OCI-LY3 (cell line): ENCODE data around the gene ST3GAL4.

ENCODE experiments used
- H2AFZ ChIP-seq: fragments of 200-600, 300-600 bp; shearing (Covaris generic); 2 replicates; pipeline ENCODE4 v1.6.0; 2014; ENCODE audit warnings: antibody characterized with exemption, low read depth, low read length
- H3K27ac ChIP-seq: fragments of 200-600, 300-600 bp; sonication (generic); 2 replicates; pipeline ENCODE4 v1.5.1; 2014; ENCODE audit warnings: mild to moderate bottlenecking, low read length, moderate library complexity, mixed read lengths
- H3K27me3 ChIP-seq: fragments of 200-600, 300-600 bp; sonication (generic); 2 replicates; pipeline ENCODE4 v1.6.1; 2014; ENCODE audit warnings: low read depth, low read length, mixed read lengths
- H3K36me3 ChIP-seq: fragments of 200-600, 300-600 bp; sonication (generic); replicated peaks from 2 replicates; pipeline ENCODE3; 2014; ENCODE audit warnings: low read depth, low read length, mixed read lengths
- H3K4me1 ChIP-seq: fragments of 300-600, 200-600 bp; sonication (generic); 2 replicates; pipeline ENCODE4 v1.6.1; 2014; ENCODE audit warnings: low read length, mixed read lengths
- H3K4me2 ChIP-seq: fragments of 200-600, 300-600 bp; sonication (generic); 2 replicates; pipeline ENCODE4 v1.6.1; 2014; ENCODE audit warnings: low read length, mixed read lengths
- H3K4me3 ChIP-seq: fragments of 300-600, 200-600 bp; sonication (generic); 2 replicates; pipeline ENCODE4 v1.5.1; 2014; ENCODE audit warnings: antibody characterized with exemption, mild to moderate bottlenecking, low read length, moderate library complexity
- H3K79me2 ChIP-seq: fragments of 300-600, 200-600 bp; shearing (Covaris generic); 2 replicates; pipeline ENCODE4 v1.6.1; 2014; ENCODE audit warnings: mild to moderate bottlenecking, low read length, mixed read lengths
- H3K9ac ChIP-seq: fragments of 300-600, 200-600 bp; shearing (Covaris generic); 2 replicates; pipeline ENCODE4 v1.6.0; 2014; ENCODE audit warnings: mild to moderate bottlenecking, low read length, moderate library complexity
- H3K9me3 ChIP-seq: fragments of 200-600, 300-600 bp; shearing (Covaris generic); 2 replicates; pipeline ENCODE4 v1.6.1; 2014; ENCODE audit warnings: low read length, mixed read lengths; ENCODE audit not compliant: insufficient read depth
- H4K20me1 ChIP-seq: fragments of 200-600, 300-600 bp; sonication (generic); 2 replicates; pipeline ENCODE4 v1.6.1; 2016; ENCODE audit warnings: low read length, mixed read lengths; ENCODE audit not compliant: insufficient read depth
- EZH2phosphoT487 ChIP-seq: fragments of 200-600 bp; shearing (Covaris generic); IDR thresholded peaks from 2 replicates; pipeline ENCODE4 v1.6.1; 2018; ENCODE audit warnings: antibody characterized with exemption, mixed run types, low read depth
- TF ChIP-seq, protein P1 (sequence below): fragments of 200-600, 300-600 bp; sonication (generic); IDR thresholded peaks from 2 replicates; pipeline ENCODE4 v1.5.1; 2014; ENCODE audit warnings: antibody characterized with exemption, low read length, low read depth

The ST3GAL4 gene

DNA sequence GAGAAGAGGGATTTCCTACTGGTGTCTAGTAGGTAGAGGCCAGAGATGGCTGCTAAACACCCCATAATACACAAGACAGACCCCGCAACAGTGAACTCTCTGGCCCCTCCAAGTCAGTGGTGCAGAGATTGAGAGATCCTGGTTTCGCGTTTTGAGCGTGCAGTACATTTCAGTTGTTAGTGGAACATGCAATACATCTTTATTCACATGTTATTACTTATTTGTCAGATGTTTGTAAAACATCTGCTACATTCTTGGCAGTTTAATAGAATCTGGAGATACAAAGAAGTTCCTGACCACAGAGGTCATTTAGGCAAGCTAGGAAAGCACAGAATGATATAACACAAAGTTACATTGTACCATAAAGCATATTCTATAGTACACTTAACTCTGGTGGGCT is 41.5 kb downstream of the ST3GAL4 start:
- Histone ChIP-seq H3K4me1 (peaks cover 3% of the 10 kb centered on the region; the same call in 1 of the 2 replicates), H3K27me3 (no peaks in the 10 kb centered on the region), H3K9ac (no peak overlapping the region), H3K27ac (no peak overlapping the region), H3K4me3 (no peak overlapping the region), H2AFZ (no peak overlapping the region), H3K36me3 (no peaks in the 10 kb centered on the region), H3K4me2 (no peak overlapping the region), H3K9me3 (no peaks in the 10 kb centered on the region), H3K79me2 (no peaks in the 10 kb centered on the region), H4K20me1 (no peaks in the 10 kb centered on the region)
- TF ChIP-seq, protein P1, sequence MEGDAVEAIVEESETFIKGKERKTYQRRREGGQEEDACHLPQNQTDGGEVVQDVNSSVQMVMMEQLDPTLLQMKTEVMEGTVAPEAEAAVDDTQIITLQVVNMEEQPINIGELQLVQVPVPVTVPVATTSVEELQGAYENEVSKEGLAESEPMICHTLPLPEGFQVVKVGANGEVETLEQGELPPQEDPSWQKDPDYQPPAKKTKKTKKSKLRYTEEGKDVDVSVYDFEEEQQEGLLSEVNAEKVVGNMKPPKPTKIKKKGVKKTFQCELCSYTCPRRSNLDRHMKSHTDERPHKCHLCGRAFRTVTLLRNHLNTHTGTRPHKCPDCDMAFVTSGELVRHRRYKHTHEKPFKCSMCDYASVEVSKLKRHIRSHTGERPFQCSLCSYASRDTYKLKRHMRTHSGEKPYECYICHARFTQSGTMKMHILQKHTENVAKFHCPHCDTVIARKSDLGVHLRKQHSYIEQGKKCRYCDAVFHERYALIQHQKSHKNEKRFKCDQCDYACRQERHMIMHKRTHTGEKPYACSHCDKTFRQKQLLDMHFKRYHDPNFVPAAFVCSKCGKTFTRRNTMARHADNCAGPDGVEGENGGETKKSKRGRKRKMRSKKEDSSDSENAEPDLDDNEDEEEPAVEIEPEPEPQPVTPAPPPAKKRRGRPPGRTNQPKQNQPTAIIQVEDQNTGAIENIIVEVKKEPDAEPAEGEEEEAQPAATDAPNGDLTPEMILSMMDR: no peak
- TF ChIP-seq EZH2phosphoT487: no peak

DNA sequence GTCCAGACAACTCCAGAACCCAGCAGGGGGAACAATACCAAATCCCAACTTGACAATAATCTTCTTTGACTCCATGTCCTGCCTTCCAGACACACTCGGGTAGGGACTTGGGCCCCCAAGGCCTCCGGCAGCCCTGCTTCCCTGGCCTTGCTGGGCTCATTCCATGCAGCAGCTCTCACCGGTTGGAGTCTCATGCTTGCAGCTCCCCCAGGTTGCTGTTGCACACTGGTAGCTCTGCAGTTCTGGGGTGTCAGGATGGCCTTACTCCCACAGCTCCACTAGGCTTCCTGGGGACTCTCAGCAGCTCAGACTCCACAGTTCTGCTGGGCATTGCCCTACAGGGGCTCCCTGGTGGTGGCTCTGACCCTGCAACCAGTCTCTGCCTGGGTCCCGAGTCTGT is 42.8 kb downstream of the ST3GAL4 start:
- H3K79me2 ChIP-seq: no peaks in the 10 kb centered on the region

DNA sequence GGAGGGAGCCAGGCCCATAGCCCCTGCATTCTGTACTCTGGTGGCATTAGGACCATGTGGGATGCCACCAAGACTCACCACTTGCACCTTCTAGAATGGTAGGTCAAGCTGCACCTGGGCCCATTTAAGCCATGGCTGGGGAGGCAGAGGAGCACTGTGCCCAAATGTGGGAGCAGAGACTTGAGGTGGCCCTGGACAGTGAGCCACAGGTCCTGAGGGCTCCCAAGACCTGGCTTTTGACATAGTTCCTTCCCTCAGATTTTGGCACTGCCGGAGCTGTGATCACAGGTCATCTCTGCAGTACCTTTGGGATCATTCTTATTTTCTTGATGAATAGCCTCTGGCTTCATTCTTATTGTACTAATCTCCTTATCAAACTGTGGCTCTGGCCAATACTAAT is 43.2 kb downstream of the ST3GAL4 start:
- no peak overlapping the region for H3K9ac ChIP-seq
- TF ChIP-seq, protein P1: no peak
- no peak for TF ChIP-seq EZH2phosphoT487
- no peaks in the 10 kb centered on the region for H3K9me3 ChIP-seq
- H3K79me2 ChIP-seq: no peaks in the 10 kb centered on the region
- no peaks in the 10 kb centered on the region for H4K20me1 ChIP-seq
- H2AFZ ChIP-seq: no peak overlapping the region
- no peaks in the 10 kb centered on the region for H3K27me3 ChIP-seq
- no peak overlapping the region for H3K4me2 ChIP-seq
- no peaks in the 10 kb centered on the region for H3K4me1 ChIP-seq
- no peak overlapping the region for H3K4me3 ChIP-seq
- no peaks in the 10 kb centered on the region for H3K36me3 ChIP-seq
- no peak overlapping the region for H3K27ac ChIP-seq

More for the DNA sequence above, 42.8 kb downstream of the ST3GAL4 start:
- Histone ChIP-seq H3K4me2 (no peak overlapping the region), H3K9me3 (no peaks in the 10 kb centered on the region), H3K4me3 (no peak overlapping the region), H4K20me1 (no peaks in the 10 kb centered on the region), H3K9ac (no peak overlapping the region), H2AFZ (no peak overlapping the region), H3K4me1 (no peaks in the 10 kb centered on the region), H3K27ac (no peak overlapping the region), H3K36me3 (no peaks in the 10 kb centered on the region), H3K27me3 (no peaks in the 10 kb centered on the region)
- TF ChIP-seq EZH2phosphoT487: no peak
- TF ChIP-seq, protein P1: no peak

DNA sequence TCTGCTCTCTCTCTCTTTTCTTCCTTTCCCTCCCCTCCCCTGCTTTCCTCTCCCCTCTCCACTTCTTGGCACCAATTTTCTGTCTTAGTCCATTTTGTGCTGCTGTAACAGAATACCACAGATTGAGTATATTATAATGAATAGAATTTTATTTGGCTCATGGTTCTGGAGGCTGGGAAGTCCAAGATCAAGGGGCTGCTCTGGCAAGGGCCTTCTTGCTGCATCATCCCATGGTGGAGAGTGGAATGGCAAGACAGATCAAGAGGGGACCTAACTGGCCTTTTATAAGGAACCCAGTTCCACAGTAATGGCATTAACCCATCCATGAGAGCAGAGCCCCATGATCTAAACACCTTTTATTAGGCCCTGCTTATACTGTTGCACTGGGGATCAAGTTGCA is 44.5 kb downstream of the ST3GAL4 start:
- no peak overlapping the region for H3K27ac ChIP-seq
- no peak overlapping the region for H3K4me3 ChIP-seq
- no peaks in the 10 kb centered on the region for H3K4me1 ChIP-seq
- H3K36me3 ChIP-seq: no peaks in the 10 kb centered on the region
- H3K79me2 ChIP-seq: no peaks in the 10 kb centered on the region
- H3K9me3 ChIP-seq: no peaks in the 10 kb centered on the region
- H4K20me1 ChIP-seq: no peaks in the 10 kb centered on the region
- H3K4me2 ChIP-seq: no peak overlapping the region
- H3K9ac ChIP-seq: no peak overlapping the region
- no peak for TF ChIP-seq EZH2phosphoT487
- TF ChIP-seq, protein P1: no peak
- no peak overlapping the region for H2AFZ ChIP-seq
- no peaks in the 10 kb centered on the region for H3K27me3 ChIP-seq
